Cardiac fibroblast (primary cell): Measurements from ENCODE around the gene ODAD2.

Experiments used
- DNase-seq, 2 donors: peaks; one replicate each; pipeline versions ENCODE4 v3.0.0 to v3.0.0-alpha.2; 2010; ENCODE audit warnings: low read depth in 2 of 2
- H3K4me3 ChIP-seq, 2 donors: replicated peaks in 1 of 2; 1 replicate in 1 of 2; 2 replicates in 1 of 2; pipeline ENCODE4 v1.5.1; 2011; ENCODE audit warnings: low read depth in 2 of 2, low read length in 2 of 2, mild to moderate bottlenecking in 2 of 2, moderate library complexity in 1 of 2
- TF ChIP-seq, protein P1 (sequence below): IDR thresholded peaks from one replicate; pipeline ENCODE4 v1.5.1; 2011; ENCODE audit warnings: low read depth, mild to moderate bottlenecking, low read length, inconsistent platforms

ODAD2 gene

DNA sequence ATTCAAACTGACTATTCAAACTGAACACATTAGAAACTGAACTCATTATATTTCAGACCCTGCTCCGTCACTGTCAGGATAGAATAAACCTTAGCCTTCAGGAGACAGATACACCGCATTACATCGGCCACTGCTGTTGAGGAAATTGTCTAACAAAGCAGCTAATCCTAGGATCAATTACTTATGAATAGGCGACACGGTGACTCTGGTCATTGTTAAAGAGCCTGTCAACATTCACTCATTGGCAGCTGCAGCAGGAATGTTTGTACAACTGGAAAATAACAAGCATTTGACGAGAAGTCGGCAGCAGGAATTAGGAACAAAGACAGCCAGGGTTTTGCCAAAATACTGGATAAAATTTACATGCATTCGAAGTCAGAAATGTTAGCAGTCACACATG is 141.3 kb downstream of the ODAD2 start:
- no peak for DNase-seq
- TF ChIP-seq, protein P1, sequence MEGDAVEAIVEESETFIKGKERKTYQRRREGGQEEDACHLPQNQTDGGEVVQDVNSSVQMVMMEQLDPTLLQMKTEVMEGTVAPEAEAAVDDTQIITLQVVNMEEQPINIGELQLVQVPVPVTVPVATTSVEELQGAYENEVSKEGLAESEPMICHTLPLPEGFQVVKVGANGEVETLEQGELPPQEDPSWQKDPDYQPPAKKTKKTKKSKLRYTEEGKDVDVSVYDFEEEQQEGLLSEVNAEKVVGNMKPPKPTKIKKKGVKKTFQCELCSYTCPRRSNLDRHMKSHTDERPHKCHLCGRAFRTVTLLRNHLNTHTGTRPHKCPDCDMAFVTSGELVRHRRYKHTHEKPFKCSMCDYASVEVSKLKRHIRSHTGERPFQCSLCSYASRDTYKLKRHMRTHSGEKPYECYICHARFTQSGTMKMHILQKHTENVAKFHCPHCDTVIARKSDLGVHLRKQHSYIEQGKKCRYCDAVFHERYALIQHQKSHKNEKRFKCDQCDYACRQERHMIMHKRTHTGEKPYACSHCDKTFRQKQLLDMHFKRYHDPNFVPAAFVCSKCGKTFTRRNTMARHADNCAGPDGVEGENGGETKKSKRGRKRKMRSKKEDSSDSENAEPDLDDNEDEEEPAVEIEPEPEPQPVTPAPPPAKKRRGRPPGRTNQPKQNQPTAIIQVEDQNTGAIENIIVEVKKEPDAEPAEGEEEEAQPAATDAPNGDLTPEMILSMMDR, result no peak
- no peak overlapping the region for H3K4me3 ChIP-seq

DNA sequence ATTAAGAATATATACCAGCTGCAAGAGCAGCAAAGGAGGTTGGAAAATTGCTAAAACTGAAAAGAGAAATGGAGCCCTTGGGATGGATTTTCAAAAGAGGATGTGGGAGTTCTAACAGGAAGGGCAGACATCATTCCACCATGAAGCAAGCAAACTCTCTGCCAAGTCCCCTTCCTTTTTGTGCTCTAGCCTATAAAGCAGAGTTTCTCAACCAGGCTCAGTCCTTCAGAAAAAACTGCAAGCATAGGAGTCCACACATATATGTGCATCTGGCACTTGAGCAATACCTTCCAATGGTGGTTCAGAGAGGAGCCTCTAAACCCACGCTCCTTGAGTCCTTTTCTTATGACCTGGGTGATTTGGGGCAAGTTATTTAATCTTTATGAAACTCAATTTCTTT is 154.7 kb downstream of the ODAD2 start:
- no peak overlapping the region for H3K4me3 ChIP-seq
- TF ChIP-seq, protein P1, result no peak
- no peak for DNase-seq

DNA sequence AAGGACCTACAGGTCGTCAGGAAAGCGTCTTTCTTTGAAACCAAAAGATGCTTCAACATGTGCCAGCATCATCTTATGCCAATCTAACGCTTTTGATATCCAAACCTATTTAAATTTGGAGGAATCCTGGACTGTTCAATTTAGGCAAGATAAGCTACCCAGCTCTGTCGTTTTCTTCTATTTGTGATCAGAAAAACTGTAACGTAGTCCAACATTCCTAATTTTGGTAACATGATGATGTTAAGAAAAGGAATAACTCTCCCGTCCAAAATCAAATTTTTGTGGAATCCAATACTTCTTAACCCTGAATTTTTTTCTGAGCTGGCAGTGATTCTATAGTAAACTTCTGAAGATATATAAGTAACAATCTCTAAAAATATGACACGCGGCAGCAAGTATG is 160.0 kb downstream of the ODAD2 start:
- no peak for DNase-seq
- TF ChIP-seq, protein P1, result no peak
- no peak overlapping the region for H3K4me3 ChIP-seq

DNA sequence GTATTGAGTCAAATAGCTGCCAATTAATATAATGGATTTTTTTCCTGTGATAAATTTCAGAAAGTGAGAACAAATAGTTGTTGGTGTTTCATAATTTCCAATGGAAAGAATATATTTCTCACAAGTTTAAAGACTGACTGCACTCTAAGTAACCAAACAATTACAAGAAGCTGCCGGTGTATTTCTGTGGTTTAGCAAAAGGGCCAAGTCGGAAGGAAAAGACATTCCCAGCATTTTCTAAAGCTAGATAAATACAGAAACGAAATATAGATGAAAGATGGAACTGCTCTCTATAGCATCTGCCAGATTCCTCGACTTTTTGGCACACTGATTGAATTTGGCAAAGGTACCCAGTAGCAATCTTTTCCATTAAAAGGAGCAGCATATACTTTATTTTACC is 160.5 kb downstream of the ODAD2 start:
- TF ChIP-seq, protein P1, result no peak
- no peak for DNase-seq
- no peak overlapping the region for H3K4me3 ChIP-seq

DNA sequence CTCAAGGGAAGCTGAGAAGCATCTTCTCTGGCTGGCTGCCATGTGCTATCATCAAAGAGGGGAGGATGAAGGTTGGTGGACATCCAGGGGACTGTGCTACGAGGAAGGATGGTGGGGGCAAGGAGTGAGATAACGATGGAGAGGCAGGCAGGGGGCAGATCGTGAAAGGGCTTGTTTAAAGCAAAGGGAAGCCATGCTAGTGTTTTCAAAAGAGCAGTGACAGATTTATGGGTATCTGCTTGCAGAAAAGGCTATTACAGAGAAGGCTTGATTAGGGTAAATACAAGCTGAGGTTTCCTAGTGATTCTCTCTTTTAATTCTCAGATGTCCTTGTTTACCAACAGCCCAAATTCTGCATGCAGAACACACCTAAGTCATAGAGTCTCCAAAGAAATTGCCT is 164.4 kb downstream of the ODAD2 start:
- TF ChIP-seq, protein P1, result no peak
- DNase-seq, result no peak
- no peak overlapping the region for H3K4me3 ChIP-seq

DNA sequence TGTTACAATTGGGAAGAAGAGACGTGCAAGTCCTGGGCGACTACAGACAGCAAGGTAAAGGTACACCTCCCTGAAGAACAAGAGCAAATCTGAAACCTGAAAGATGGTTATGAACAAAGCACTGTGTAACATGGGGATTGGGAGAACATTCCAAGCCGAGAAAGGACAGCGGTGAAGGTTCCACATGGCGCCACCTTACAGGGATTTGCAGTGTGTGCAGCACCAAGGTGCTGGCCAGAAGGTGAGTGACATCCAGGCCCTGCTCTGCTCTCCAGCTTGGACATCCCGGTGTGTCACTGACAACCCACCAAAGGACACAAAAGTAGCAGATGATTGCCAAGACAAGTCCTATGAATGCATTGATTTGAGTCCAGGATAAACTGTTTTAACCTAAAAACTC is 165.1 kb downstream of the ODAD2 start:
- TF ChIP-seq, protein P1, result no peak
- H3K4me3 ChIP-seq, result no peak overlapping the region
- DNase-seq, result no peak

DNA sequence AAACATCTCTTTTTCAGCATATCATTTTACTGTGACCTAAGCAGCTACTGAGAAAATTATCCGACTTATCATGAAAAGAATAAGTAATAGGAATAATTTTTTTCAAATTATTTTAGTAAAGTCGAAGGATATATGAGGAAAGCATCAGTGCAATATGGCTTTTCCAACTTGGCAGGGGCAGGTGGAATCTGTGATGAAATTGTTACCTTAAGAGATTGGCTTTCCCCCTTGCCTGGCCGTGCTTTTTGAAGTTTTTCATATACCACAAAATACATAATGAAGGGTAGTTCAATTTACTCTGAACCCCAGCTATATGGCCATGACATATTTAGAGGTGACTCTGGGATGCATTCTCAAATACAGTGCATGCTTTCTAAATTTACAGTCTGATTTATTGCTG is 166.1 kb downstream of the ODAD2 start:
- TF ChIP-seq, protein P1, result no peak
- no peak for DNase-seq
- H3K4me3 ChIP-seq, result no peak overlapping the region
